GM19324 (cell line): ENCODE data around the gene DNM3.
"Not testable (repeated sequence)": the region's sequence is repeated elsewhere in the genome, so short reads cannot be mapped to it uniquely, and the experiment has no call there.

Experiments used
- ATAC-seq: cut with Tn5 transposase; IDR thresholded peaks from one replicate; pipeline ENCODE4 v1.9.1; 2021; ENCODE audit warnings: mild to moderate bottlenecking, moderate library complexity; ENCODE audit not compliant: unreplicated experiment, low FRiP score

Gene DNM3

GRCh38 chr1:172288581-172288980 is 447.3 kb downstream of the DNM3 start:
- ATAC-seq: no peak

GRCh38 chr1:172289448-172289847 is 448.1 kb downstream of the DNM3 start:
- ATAC-seq: no peak

GRCh38 chr1:172292840-172293239 is 451.5 kb downstream of the DNM3 start:
- no peak for ATAC-seq

- ATAC-seq: no peak
These were observed 452.1 kb downstream of the DNM3 start for GRCh38 chr1:172293429-172293828.

GRCh38 chr1:172298141-172298540 is 456.8 kb downstream of the DNM3 start:
- no peak for ATAC-seq

GRCh38 chr1:172298911-172299310 is 457.6 kb downstream of the DNM3 start:
- no peak for ATAC-seq

- ATAC-seq: no peak
These were observed 458.2 kb downstream of the DNM3 start for GRCh38 chr1:172299515-172299914.

- not testable (repeated sequence) for ATAC-seq
These were observed 466.2 kb downstream of the DNM3 start for GRCh38 chr1:172307508-172307907.

GRCh38 chr1:172308142-172308541 is 466.8 kb downstream of the DNM3 start:
- no peak for ATAC-seq

GRCh38 chr1:172308577-172308976 is 467.3 kb downstream of the DNM3 start:
- ATAC-seq: no peak

GRCh38 chr1:172320733-172321132 is 479.4 kb downstream of the DNM3 start:
- ATAC-seq: no peak

- no peak for ATAC-seq
These were observed 480.2 kb downstream of the DNM3 start for GRCh38 chr1:172321451-172321850.

- ATAC-seq: no peak
These were observed 481.1 kb downstream of the DNM3 start for GRCh38 chr1:172322219-172323061.

- ATAC-seq: no peak
These were observed 482.4 kb downstream of the DNM3 start for GRCh38 chr1:172323686-172324085.

- no peak for ATAC-seq
These were observed 482.8 kb downstream of the DNM3 start for GRCh38 chr1:172324086-172324485.

GRCh38 chr1:172324761-172325160 is 483.5 kb downstream of the DNM3 start:
- no peak for ATAC-seq

- ATAC-seq: no peak
These were observed 484.2 kb downstream of the DNM3 start for GRCh38 chr1:172325531-172325930.

GRCh38 chr1:172326136-172326535 is 484.8 kb downstream of the DNM3 start:
- ATAC-seq: no peak

GRCh38 chr1:172328266-172328665 is 487.0 kb downstream of the DNM3 start:
- no peak for ATAC-seq

GRCh38 chr1:172332230-172332629 is 490.9 kb downstream of the DNM3 start:
- ATAC-seq: no peak

- ATAC-seq: no peak
These were observed 494.1 kb downstream of the DNM3 start for GRCh38 chr1:172335377-172335776.

GRCh38 chr1:172338295-172338735 is 497.0 kb downstream of the DNM3 start:
- ATAC-seq: no peak
